SKM-1 treated with dmso at 0.1 percent for 144 hours (cell line): ENCODE measurements around the gene TPR.
A peak's percentile ranks its signal among the peaks of the same experiment; 100 is the strongest.

ENCODE experiments used
- DNase-seq: peaks from one replicate; lab custom pipeline; 2025; ENCODE audit not compliant: unreplicated experiment; lab: John Stamatoyannopoulos, UW

The TPR gene

DNA sequence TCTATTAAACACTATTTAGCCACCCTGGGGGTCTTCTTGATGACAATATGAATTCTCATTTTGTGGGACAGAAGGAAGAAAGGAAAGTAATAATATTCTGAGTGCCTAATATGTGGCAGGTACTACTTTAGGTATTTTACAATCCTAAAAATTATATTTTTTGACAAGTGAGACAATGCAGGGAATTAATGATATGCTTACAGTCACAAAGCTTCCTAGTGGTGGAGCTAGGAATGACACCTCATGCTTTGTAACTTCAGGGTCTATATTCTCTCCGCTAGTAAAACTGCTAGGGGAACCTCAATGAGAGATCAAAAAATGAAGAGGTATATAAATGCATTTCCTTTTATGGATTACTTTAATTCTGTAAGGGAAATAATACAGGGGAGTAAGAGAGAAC lies 44.3 kb downstream of the TPR start:
- no peak for DNase-seq

DNA sequence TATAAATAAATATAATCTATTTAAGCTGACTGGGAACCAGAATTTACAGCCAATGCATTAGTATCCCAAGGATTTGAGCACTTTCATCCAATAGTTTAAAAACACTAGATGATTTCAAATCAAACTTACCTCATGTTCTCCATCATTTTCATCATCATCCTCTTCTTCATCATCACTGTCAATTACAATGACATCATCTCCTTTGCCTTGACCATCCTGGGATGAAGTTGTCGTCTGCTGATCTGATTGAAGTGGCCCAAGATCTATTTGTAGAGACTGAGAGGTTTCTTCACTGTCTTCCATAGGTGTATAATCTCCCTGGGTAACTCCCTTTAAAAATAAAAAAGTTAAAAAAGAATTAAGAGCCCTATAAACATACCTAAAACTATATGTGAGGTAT lies 47.7 kb downstream of the TPR start:
- DNase-seq: no peak

DNA sequence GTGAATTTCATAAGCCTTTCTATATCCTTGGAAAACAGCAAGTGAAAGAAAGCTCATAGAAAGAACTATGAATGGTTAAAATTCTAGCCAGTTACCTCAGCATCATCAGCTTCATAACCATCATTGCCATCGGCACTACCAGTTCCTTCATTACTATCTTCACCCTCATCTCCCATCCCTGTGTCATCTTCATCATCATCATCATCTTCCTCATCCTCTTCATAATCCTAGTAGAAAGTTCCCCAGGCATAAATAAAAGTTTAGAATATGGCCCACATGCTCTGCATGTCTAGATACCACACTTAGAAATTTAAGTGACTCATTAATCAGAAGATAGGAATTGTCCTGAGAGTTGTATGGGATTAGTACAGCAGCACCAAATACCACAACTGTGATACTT lies 49.0 kb downstream of the TPR start:
- DNase-seq: no peak

DNA sequence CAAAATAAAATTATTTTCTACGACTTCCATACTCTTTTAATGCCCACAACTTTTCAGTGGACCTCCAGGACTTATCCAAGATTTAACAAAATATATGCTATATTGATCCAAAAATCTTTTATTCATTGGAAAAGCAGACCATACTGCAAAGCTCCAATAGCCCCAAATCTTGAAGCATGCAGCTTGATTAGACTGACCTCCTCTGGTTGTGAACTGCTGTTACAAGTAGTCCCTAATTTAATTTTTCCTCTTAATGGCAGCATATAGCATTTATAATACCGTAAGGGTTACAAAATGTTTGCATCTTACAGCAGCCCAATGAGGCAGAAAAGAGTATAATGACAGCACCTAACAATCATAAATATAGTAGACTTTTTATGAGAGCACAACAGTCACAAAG lies 49.8 kb downstream of the TPR start:
- DNase-seq: no peak

DNA sequence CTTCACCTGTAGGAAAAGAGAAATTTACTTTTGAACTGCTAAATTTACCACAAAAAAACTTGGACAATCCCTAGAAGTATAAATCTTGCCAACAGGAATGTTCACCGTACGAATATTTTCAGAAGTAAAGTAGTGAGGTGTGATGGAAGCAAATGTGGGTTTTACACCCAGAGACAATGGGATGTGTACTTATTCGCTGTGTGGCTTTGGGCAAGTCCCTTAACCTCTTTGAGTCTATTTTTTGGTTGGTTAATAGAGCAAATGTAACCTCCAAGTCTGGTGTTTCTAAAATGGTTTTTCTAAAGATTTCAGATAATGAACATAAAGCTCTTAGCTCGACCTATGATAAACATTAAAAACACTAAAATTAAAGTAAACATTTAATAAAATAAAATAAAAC lies 51.2 kb downstream of the TPR start:
- DNase-seq: no peak

DNA sequence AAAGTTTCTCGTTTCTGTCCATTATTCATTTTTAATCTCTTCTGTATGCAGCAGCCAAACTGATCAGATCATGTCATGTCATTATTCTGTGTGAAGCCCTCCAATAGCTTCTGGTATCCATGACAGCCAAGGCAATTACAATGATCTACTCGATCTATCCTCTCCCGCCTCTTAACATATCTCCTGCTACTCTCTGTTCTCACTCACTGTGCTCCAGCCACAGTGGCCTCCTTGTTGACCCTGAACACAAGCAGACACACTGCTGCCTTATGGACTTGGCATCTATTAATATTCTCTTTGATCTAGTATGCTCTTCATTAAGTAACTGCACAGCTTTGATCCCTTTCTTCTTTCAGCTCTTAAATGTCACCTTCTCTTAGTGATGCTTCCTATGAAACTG lies 59.5 kb downstream of the TPR start:
- no peak for DNase-seq

DNA sequence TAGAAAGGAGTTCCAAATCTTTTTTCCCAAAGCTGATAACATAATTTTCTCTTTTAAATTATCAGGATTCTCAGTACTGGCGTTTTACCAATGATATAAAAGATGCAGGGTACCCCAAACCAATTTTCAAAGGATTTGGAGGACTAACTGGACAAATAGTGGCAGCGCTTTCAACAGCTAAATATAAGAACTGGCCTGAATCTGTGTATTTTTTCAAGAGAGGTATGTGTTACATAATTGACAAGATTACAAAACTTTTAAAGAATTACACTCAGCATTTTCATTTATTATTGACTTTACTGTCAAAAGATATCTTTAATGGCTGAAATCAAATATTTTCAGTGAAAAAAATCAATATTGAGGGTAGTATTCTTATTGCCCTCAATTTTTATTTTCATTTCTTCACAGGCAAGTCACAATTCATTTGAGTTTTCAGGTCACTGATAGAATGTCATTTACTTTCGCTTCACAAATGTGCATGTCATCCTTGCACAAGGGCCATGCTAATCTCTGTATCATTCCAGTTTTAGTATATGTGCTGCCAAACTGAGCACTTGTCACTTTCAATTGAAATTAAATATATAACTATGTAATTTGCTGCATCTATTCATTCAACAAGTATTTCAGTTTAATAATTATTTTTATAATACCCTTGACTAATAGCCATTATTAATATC lies 63.5 kb downstream of the TPR start:
- no peak for DNase-seq

DNA sequence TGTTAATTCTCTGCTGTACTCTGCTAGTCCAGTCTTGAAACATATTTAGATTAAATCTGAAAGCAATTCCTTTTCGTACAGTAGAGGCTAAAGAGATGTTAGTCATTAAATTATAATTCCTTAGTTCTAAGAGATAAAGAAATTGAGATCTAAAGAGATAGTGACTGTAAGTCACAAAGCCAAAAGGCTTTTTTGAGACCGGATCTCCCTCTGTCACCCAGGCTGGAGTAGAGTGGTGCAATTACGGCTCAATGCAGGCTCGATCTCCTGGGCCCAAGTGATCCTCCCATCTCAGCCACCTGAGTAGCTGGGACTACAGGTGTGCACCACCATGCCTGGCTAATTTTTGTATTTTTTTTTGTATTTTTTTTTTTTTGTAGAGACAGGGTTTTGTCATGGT lies 64.7 kb downstream of the TPR start:
- DNase-seq: no peak

DNA sequence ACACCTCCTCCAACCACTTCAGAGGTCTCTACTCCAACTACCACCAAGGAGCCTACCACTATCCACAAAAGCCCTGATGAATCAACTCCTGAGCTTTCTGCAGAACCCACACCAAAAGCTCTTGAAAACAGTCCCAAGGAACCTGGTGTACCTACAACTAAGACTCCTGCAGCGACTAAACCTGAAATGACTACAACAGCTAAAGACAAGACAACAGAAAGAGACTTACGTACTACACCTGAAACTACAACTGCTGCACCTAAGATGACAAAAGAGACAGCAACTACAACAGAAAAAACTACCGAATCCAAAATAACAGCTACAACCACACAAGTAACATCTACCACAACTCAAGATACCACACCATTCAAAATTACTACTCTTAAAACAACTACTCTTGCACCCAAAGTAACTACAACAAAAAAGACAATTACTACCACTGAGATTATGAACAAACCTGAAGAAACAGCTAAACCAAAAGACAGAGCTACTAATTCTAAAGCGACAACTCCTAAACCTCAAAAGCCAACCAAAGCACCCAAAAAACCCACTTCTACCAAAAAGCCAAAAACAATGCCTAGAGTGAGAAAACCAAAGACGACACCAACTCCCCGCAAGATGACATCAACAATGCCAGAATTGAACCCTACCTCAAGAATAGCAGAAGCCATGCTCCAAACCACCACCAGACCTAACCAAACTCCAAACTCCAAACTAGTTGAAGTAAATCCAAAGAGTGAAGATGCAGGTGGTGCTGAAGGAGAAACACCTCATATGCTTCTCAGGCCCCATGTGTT lies 66.6 kb downstream of the TPR start:
- no peak for DNase-seq

DNA sequence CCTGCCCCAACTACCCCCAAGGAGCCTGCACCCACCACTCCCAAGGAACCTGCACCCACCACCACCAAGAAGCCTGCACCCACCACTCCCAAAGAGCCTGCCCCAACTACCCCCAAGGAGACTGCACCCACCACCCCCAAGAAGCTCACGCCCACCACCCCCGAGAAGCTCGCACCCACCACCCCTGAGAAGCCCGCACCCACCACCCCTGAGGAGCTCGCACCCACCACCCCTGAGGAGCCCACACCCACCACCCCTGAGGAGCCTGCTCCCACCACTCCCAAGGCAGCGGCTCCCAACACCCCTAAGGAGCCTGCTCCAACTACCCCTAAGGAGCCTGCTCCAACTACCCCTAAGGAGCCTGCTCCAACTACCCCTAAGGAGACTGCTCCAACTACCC lies 67.6 kb downstream of the TPR start:
- DNase-seq: no peak

DNA sequence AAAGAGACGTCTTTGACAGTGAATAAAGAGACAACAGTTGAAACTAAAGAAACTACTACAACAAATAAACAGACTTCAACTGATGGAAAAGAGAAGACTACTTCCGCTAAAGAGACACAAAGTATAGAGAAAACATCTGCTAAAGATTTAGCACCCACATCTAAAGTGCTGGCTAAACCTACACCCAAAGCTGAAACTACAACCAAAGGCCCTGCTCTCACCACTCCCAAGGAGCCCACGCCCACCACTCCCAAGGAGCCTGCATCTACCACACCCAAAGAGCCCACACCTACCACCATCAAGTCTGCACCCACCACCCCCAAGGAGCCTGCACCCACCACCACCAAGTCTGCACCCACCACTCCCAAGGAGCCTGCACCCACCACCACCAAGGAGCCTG lies 68.5 kb downstream of the TPR start:
- no peak for DNase-seq

DNA sequence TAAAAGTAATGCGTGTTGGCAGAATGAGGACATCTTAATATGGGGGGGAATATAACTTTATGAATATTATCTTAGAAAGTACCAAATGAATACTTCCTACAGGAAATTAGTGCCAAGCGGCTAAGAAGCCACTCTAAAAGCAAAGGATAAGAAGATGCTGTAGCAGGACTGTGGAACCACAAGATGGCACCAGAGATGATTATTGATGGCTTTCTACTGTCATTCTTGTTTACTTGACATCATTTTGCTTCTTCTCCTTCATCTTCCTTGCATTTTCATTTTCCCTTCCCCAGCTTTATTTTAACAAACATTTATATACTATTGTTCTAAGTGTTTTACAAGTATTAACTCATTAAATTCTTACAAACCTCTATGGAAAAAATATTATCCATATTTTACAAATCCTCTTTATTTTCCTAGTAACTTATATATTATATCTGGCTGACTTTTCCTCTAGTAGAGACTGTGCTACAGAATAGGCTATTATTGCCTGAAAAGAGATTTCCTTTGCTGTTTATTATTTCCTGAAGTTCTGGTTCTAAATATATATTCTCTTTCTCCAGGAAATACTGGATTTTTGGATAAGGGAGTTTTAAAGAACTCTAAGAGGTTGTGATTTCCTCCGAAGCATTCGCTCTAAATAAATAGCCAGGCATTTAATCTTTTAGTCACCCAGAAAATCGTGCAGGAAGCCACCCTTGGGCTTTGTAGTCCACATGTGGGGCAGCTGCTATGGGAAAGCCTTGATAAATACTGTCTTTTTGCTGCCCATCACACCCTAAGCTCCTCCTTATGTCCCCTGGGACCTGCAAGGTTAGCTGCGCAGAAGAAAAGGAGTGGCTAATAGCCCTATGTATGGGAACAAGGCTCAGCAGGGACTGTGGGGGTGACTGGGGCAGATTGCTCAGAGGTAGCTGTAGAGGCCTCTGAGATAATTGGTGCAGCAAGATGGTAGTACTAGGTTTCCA lies 69.8 kb downstream of the TPR start:
- peak; percentile 32 for DNase-seq

DNA sequence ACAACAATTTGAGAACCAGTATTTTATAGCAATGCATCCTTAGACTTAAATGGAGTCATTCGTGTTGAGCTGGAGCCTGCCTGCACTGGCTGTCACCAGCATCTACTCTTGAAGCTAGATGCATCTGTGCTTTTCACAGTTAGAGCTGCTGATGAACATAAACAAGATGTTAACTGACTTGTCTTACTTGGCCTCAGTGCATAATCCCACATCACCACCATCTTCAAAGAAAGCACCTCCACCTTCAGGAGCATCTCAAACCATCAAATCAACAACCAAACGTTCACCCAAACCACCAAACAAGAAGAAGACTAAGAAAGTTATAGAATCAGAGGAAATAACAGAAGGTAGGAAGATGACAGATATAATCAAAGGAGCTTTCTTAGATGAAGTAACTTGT lies 71.1 kb downstream of the TPR start:
- DNase-seq: no peak

DNA sequence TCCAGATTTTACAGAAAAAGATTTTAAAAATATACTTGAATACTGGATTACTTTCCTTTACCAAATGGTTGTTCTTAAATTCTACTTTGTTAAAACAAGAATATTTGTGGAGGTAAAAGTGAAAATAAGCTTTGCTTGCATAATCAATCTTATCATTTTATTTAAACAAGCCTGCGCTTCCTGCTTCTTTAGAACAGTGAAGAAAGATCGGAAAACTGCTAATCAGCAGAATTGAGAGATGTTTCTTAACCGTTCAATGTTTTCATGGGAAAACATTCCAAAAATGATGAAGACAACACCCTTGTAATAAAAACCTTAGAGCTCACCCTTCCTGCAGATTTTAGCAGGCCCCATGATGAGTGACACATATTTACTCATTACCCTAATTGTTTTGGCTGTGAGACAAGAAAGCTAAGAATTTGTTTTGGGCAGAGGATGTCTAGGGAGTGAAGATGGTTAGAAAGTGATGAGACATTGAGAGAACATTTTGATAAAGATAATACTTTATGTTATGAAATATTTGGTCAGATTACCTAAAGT lies 72.6 kb downstream of the TPR start:
- DNase-seq: no peak

DNA sequence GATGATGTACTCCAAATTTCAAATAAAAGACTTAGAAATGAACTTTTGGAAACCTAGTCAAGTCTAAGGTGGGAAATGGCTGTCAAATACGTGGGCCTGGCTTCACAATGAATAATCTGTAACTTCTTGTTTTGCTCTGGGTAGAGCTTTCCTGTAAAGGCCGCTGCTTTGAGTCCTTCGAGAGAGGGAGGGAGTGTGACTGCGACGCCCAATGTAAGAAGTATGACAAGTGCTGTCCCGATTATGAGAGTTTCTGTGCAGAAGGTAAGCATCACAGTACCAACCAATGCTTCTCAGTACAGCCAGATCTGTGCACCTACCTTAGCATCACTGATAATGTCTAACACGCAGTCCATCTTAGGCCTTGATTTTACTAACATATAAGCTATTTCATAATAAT lies 73.6 kb downstream of the TPR start:
- no peak for DNase-seq

DNA sequence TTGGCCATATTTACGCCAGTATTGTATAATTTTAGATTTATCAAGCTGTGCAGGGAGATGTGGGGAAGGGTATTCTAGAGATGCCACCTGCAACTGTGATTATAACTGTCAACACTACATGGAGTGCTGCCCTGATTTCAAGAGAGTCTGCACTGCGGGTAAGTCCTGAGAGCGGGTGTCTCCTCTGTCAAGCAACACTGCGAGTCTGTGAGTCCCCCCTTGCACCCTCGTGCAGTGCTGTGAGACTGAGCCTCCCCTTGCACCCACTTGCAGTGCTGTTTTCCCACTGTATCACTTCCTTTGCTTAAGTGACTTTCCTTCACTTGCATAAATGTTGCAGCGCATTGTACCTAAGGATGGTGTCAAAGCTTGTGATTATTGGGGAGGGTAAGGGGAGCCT lies 75.0 kb downstream of the TPR start:
- DNase-seq: no peak

DNA sequence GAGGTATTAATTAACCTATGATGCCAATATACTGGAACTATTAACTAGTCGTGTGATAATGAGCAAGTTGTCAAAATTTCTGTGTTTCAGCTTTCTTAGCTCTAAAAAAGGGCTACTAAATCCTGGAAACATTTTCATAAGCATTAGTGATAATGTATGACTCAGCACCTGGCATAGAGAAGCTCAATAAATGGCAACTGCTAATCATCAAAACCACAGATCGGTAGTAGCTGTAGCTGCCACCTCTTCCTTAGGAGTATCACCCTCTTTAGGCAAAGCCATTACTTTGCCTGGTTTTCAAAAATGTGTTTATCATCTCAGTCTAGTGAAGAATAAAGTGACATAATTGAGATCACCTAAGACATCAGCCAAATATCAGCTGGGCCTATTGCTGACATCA lies 75.5 kb downstream of the TPR start:
- DNase-seq: no peak

DNA sequence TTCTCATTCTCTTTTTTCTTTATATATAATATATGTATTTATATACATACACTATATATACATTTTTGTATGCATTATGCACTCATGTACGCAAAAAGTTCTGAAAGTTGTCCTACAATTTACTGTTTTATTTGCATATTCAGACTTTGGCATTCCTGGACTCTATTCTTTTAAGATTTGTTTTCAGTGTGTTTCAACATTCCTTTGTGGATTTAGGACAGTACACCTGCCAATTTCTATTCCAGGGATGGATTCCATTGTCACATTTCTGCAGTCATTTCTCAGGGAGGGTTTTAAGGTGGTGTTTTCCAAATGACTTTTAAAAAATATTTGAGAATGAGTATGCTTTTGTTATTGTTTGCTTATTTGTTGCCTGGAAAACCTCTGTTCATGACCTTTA lies 76.2 kb downstream of the TPR start:
- no peak for DNase-seq

DNA sequence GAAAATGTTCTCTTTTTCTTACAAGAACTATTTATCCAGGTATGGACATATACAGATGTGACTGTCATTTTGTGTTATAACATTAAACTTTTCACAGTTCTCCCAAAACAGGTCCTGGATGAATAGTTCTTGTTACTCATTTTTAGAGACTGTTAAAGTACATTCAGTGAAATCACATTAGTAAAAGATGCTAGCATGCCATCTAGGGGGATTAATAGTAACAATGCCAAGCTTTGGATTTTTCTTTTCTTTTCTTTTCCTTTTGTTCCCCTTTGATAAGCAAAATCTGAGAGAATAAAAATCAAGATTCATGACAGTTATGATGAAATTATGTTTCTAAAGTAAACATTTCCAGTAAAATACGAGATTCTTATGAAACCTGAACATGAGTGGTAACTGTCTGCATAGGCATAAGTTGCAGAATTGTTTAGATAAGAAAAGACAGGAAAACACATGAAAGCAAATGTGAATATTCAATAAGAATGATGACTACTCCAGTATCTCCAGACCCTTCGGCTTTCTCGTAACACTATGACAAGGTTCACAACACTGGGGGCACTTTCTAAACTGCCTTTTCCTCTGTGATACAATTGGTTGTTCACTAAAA lies 77.5 kb downstream of the TPR start:
- DNase-seq: no peak

DNA sequence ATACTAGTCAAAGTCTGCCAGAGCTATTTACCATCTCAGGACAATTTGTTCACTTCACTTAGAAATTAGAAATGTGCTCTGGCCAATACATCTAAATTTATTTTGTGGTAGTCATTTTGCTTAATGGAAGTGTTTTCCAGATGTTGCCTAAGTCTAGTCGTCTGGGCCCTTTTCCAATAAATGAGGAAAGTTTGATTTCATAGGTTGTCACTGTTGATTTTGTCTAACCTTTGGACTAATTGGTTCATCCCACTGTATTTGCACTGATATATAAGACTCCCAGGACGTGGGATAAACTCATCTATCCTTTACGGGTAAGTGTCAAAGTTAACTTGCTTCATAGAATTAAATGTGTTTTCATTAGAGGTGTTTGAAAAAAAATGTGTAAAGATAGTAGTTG lies 79.1 kb downstream of the TPR start, which contains the start of gene PRG4:
PRG4 (plus strand) TSS at position 300 of the 400 bp plus-strand sequence.
- DNase-seq: no peak

DNA sequence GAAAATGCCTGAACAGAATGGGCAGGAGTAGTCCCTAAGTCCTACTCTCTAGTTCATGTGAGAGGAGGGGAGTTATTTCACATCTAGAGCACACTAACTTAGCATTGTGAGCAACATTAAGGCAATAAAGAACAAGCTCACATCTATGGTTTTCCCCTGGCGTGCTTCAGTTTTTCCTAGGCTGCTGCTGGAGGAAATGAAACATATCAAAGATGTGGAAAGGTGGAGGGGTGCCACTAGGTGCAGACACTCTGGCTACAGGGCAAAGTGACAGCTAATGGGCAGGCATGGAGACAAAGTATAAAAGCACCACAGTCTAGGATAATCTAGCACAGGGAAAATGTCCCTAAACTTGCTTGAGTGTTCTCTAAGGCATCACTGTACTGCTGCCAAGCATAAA lies 82.2 kb downstream of the TPR start:
- no peak for DNase-seq
